Smooth muscle cell of the umbilical artery (primary cell): ENCODE measurements around the gene REG3A. TPM values are rescaled to one million over a fixed set of nuclear protein-coding genes. Genes with fewer than 3 reads are reported as not detected.

Experiments
- total RNA-seq: library from RNA; depleted of rRNA; stranded (reverse); fragments of >200 nt; gene quantifications from 2 replicates; pipeline ENCODE4 v1.2.3, GENCODE V29; 2014

REG3A gene
- total RNA-seq: not detected in 2 replicates

GRCh38 chr2:79159653-79160052 is at the start of gene REG3A:
TSS of gene REG3A (minus strand) at chr2:79159753. CDS start at chr2:79159405, 348 bp downstream.

GRCh38 chr2:79120194-79120713 is 39.3 kb downstream of the REG3A start, which contains the start of gene REG1A:
TSS of gene REG1A (plus strand) at chr2:79120488. CDS start at chr2:79120862, 374 bp downstream.

Other genes with a start within 250 kb of the REG3A start
- not detected in 2 replicates for gene REG3G, start 134.1 kb downstream of the REG3A start, total RNA-seq
- gene REG1B, start 71.8 kb downstream of the REG3A start, total RNA-seq: not detected in 2 replicates
- not detected in 2 replicates for gene REG1A, start 39.3 kb downstream of the REG3A start, total RNA-seq